IPS-15b (cell line): ENCODE measurements around the gene ATP2A1.
"Not testable (repeated sequence)": the region's sequence is repeated elsewhere in the genome, so short reads cannot be mapped to it uniquely, and the experiment has no call there.

Experiments used
- H3K27me3 ChIP-seq: one replicate; pipeline ENCODE4 v1.6.1; 2013; ENCODE audit warnings: low read length; ENCODE audit not compliant: control insufficient read depth, insufficient read depth
- H3K36me3 ChIP-seq: one replicate; pipeline ENCODE4 v1.6.1; 2013; ENCODE audit warnings: low read length; ENCODE audit not compliant: control insufficient read depth, insufficient read depth
- H3K4me1 ChIP-seq: one replicate; pipeline ENCODE4 v1.6.1; 2013; ENCODE audit warnings: mild to moderate bottlenecking, low read length; ENCODE audit not compliant: control insufficient read depth, insufficient read depth
- H3K4me3 ChIP-seq: one replicate; pipeline ENCODE4 v1.5.1; 2013; ENCODE audit warnings: low read depth, low read length
- H3K9ac ChIP-seq: one replicate; pipeline ENCODE4 v1.6.1; 2013; ENCODE audit warnings: low read depth, mild to moderate bottlenecking, low read length
- H3K9me3 ChIP-seq: one replicate; pipeline ENCODE4 v1.6.1; 2013; ENCODE audit warnings: mild to moderate bottlenecking, low read length; ENCODE audit not compliant: control insufficient read depth, insufficient read depth

ATP2A1 gene

GRCh38 chr16:28890355-28890754, 12.1 kb downstream of the ATP2A1 start:
- not testable (repeated sequence) for H3K27me3 ChIP-seq, H3K4me1 ChIP-seq, H3K9ac ChIP-seq, H3K9me3 ChIP-seq, H3K4me3 ChIP-seq, H3K36me3 ChIP-seq

GRCh38 chr16:28891964-28892890, 13.9 kb downstream of the ATP2A1 start:
- H3K4me3 ChIP-seq = no peak overlapping the region
- no peaks in the 10 kb centered on the region for H3K9me3 ChIP-seq
- H3K9ac ChIP-seq = no peak overlapping the region
- H3K27me3 ChIP-seq = no peaks in the 10 kb centered on the region
- H3K36me3 ChIP-seq = peaks cover 2% of the 10 kb centered on the region
- no peaks in the 10 kb centered on the region for H3K4me1 ChIP-seq

DNA sequence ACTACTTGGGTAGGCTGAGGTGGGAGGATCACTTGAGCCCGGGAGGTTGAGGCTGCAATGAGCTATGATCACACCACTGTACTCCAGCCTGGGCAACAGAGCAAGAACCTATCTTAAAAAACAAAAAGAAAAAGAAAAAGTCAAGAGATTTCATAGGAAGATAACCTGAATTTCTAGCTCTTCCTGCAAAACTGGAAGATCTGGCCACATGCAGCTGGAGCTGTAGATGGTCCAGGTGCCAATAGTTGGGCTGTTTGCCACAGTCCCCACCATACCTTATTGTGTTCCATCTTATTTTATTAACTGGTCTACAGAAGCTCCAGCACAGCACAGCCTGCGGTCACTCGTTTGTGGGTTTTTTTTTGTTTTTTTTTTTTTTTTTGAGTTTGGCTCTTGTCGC, 15.0 kb downstream of the ATP2A1 start:
- H3K9ac ChIP-seq = no peak overlapping the region
- peaks cover 2% of the 10 kb centered on the region for H3K36me3 ChIP-seq
- H3K9me3 ChIP-seq = no peaks in the 10 kb centered on the region
- H3K4me1 ChIP-seq = no peaks in the 10 kb centered on the region
- no peak overlapping the region for H3K4me3 ChIP-seq
- no peaks in the 10 kb centered on the region for H3K27me3 ChIP-seq

DNA sequence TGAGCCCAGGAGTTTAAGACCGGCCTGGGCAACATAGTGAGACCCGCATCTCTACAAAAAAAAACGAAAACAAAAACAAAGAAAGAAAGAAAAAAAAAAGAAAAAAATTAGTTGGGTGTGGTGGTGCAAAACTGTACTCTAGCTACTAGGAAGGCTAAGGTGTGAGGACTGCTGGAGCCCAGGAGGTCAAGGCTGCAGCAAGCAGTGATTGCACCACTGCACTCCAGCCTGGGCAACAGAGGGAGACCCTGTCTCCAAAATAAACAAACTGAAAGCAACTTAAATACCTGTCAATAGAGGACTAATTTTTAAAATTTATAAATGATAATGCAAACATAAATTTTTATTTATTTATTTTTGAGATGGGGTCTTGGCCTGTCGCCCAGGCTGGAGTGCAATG, 17.3 kb downstream of the ATP2A1 start:
- no peaks in the 10 kb centered on the region for H3K27me3 ChIP-seq
- H3K9ac ChIP-seq = no peak overlapping the region
- H3K9me3 ChIP-seq = no peaks in the 10 kb centered on the region
- H3K36me3 ChIP-seq = peaks cover 2% of the 10 kb centered on the region
- no peak overlapping the region for H3K4me3 ChIP-seq
- no peaks in the 10 kb centered on the region for H3K4me1 ChIP-seq

DNA sequence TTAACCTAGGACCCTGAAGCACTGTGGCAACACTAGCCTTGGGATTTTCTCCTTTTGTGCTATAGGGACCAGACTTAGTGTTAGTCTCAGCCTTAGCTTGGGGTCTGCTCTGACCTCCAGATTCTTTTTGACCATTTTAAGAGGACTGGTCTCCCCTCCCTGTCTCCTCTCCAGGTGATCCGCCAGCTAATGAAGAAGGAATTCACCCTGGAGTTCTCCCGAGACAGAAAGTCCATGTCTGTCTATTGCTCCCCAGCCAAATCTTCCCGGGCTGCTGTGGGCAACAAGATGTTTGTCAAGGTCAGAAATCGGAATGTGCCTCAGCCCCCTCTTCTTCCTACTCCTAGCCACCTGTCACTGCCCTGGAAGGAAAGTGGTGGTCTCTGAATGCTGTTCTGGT, 19.5 kb downstream of the ATP2A1 start:
- H3K9me3 ChIP-seq = no peaks in the 10 kb centered on the region
- no peaks in the 10 kb centered on the region for H3K27me3 ChIP-seq

DNA sequence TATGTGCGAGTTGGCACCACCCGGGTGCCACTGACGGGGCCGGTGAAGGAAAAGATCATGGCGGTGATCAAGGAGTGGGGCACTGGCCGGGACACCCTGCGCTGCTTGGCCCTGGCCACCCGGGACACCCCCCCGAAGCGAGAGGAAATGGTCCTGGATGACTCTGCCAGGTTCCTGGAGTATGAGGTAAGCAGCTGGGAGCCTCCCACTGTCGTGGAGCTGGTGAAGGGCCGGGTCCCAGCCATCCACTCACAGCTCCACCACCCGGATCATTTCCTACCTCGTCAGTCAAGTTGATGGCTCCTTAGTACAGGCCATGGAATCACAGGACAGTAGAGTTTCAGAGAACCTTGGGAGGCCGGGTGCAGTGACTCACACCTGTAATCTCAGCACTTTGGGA, 20.0 kb downstream of the ATP2A1 start:
- Histone ChIP-seq H3K9me3 (no peaks in the 10 kb centered on the region), H3K27me3 (no peaks in the 10 kb centered on the region), H3K9ac (no peak overlapping the region), H3K36me3 (peaks cover 2% of the 10 kb centered on the region), H3K4me3 (no peak overlapping the region), H3K4me1 (no peaks in the 10 kb centered on the region)

More for the DNA sequence above, 19.5 kb downstream of the ATP2A1 start:
- no peak overlapping the region for H3K9ac ChIP-seq
- H3K4me1 ChIP-seq = no peaks in the 10 kb centered on the region
- no peak overlapping the region for H3K4me3 ChIP-seq
- peaks cover 2% of the 10 kb centered on the region for H3K36me3 ChIP-seq

DNA sequence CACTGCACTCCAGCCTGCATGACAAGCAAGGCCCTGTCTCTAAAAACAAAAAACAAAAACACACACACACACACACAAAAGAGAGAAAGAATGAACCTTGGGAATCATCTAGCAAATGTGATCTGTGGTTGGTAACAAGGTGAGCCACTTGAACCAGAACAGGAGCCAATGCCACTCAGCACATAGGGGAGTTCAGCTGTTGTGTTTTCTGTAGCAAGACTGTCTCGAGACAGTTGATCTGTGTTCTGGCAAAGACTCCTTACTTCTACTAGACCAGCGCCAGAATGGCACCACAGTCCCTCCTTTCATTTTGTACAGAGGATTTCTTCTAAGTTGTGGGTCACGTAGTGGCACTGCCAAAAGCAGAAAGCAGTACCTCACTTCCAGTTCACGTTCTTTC, 20.7 kb downstream of the ATP2A1 start:
- Histone ChIP-seq H3K27me3 (no peaks in the 10 kb centered on the region), H3K9me3 (no peaks in the 10 kb centered on the region), H3K4me1 (no peaks in the 10 kb centered on the region), H3K4me3 (no peak overlapping the region), H3K36me3 (peaks cover 2% of the 10 kb centered on the region), H3K9ac (no peak overlapping the region)

DNA sequence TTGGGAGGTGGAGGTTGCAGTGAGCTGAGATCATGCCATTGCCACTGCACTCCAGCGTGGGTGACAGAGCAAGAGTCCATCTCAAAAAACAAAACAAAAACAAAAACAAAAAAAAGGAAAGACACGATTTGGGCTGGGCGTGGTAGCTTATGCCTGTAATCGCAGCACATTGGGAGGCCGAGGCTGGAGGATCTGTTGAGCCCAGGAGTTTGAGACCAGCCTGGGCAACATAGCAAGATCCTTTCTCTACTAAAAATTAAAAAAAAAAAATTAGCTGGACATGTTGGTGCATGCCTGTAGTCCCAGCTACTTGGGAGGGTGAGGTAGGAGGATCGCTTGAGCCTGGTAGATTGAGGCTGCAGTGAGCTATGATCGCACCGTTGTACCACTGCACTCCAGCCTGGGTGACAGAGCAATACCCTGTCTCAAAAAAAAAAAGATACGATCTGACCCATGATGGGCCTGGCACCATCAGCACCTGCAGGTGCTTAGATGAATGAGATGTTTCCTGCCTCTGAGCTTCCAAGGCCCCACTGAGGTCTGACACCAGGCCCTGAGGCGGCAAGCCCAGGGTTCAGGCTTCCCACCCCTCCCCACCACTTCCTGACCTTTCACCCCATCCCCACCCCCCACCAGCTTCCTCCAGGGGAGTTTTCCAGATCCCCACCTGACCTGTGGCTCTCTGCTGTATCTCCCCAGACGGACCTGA, 21.7 kb downstream of the ATP2A1 start:
- Histone ChIP-seq H3K9me3 (no peaks in the 10 kb centered on the region), H3K9ac (no peak overlapping the region), H3K4me3 (no peak overlapping the region), H3K36me3 (peaks cover under 1% of the 10 kb centered on the region), H3K4me1 (no peaks in the 10 kb centered on the region), H3K27me3 (no peaks in the 10 kb centered on the region)

DNA sequence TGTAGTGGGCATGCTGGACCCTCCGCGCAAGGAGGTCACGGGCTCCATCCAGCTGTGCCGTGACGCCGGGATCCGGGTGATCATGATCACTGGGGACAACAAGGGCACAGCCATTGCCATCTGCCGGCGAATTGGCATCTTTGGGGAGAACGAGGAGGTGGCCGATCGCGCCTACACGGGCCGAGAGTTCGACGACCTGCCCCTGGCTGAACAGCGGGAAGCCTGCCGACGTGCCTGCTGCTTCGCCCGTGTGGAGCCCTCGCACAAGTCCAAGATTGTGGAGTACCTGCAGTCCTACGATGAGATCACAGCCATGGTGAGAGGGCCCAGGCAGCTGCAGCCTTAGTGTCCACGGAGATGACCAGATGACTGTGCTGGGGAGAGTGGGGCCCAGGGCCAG, 22.3 kb downstream of the ATP2A1 start:
- no peak overlapping the region for H3K9ac ChIP-seq
- H3K4me1 ChIP-seq = no peaks in the 10 kb centered on the region
- no peaks in the 10 kb centered on the region for H3K27me3 ChIP-seq
- no peaks in the 10 kb centered on the region for H3K9me3 ChIP-seq
- H3K36me3 ChIP-seq = peaks cover 3% of the 10 kb centered on the region
- H3K4me3 ChIP-seq = no peak overlapping the region

GRCh38 chr16:28901862-28902261, 23.6 kb downstream of the ATP2A1 start:
- H3K36me3 ChIP-seq = peaks cover 3% of the 10 kb centered on the region
- H3K4me1 ChIP-seq = no peaks in the 10 kb centered on the region

DNA sequence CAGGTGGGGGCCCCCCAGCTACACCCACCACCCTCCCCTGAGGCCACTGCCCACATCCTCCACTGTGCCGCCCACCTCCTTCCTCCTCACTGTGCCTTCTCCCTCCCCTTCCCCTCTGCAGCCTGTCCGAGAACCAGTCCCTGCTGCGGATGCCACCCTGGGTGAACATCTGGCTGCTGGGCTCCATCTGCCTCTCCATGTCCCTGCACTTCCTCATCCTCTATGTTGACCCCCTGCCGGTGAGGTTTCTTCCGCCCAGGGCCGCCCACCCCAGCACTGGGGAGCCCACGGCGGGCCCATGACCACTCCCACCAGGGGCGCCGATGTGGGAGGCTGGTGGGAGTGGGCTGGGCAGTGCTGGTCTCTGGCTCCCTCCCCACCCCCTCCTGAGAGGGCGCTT, 24.6 kb downstream of the ATP2A1 start:
- Histone ChIP-seq H3K27me3 (no peaks in the 10 kb centered on the region), H3K36me3 (peaks cover 3% of the 10 kb centered on the region), H3K9ac (no peak overlapping the region), H3K9me3 (no peaks in the 10 kb centered on the region), H3K4me1 (no peaks in the 10 kb centered on the region), H3K4me3 (no peak overlapping the region)

More at GRCh38 chr16:28901862-28902261, 23.6 kb downstream of the ATP2A1 start:
- Histone ChIP-seq H3K27me3 (no peaks in the 10 kb centered on the region), H3K9me3 (no peaks in the 10 kb centered on the region), H3K9ac (no peak overlapping the region), H3K4me3 (no peak overlapping the region)
